Ishikawa (cell line): Measurements from ENCODE around the gene CCDC187.

ENCODE experiments used
- CEBPB ChIP-seq: IDR thresholded peaks from 2 replicates; pipeline ENCODE4 v1.6.1; 2012
- CREB1 ChIP-seq: IDR thresholded peaks from 2 replicates; pipeline ENCODE4 v1.6.1; 2012; ENCODE audit warnings: low read depth
- EGR1 ChIP-seq: IDR thresholded peaks from 2 replicates; pipeline ENCODE4 v1.6.1; 2012
- EP300 ChIP-seq: IDR thresholded peaks from 2 replicates; pipeline ENCODE4 v1.6.1; 2012; ENCODE audit warnings: borderline replicate concordance
- FOXM1 ChIP-seq: IDR thresholded peaks from 2 replicates; pipeline ENCODE4 v1.6.1; 2012; ENCODE audit warnings: low read depth, borderline replicate concordance
- MAX ChIP-seq: IDR thresholded peaks from 2 replicates; pipeline ENCODE4 v1.6.1; 2012
- NFIC ChIP-seq: IDR thresholded peaks from 2 replicates; pipeline ENCODE4 v1.6.1; 2012
- RAD21 ChIP-seq: IDR thresholded peaks from 2 replicates; pipeline ENCODE4 v1.6.1; 2012; ENCODE audit warnings: low read depth
- REST ChIP-seq: IDR thresholded peaks from 2 replicates; pipeline ENCODE4 v1.6.1; 2012; ENCODE audit warnings: low read depth, mild to moderate bottlenecking
- TAF1 ChIP-seq: IDR thresholded peaks from 2 replicates; pipeline ENCODE4 v1.6.1; 2012; ENCODE audit warnings: low read depth, mild to moderate bottlenecking
- TCF12 ChIP-seq: IDR thresholded peaks from 2 replicates; pipeline ENCODE4 v1.6.1; 2012; ENCODE audit warnings: low read depth
- TEAD4 ChIP-seq: IDR thresholded peaks from 2 replicates; pipeline ENCODE4 v1.6.1; 2012
- USF1 ChIP-seq: IDR thresholded peaks from 2 replicates; pipeline ENCODE4 v1.6.1; 2012
- YY1 ChIP-seq: IDR thresholded peaks from 2 replicates; pipeline ENCODE4 v1.6.1; 2012; ENCODE audit warnings: low read depth
- ZBTB7A ChIP-seq: IDR thresholded peaks from 2 replicates; pipeline ENCODE4 v1.6.1; 2012; ENCODE audit warnings: low read depth

CCDC187 gene

DNA sequence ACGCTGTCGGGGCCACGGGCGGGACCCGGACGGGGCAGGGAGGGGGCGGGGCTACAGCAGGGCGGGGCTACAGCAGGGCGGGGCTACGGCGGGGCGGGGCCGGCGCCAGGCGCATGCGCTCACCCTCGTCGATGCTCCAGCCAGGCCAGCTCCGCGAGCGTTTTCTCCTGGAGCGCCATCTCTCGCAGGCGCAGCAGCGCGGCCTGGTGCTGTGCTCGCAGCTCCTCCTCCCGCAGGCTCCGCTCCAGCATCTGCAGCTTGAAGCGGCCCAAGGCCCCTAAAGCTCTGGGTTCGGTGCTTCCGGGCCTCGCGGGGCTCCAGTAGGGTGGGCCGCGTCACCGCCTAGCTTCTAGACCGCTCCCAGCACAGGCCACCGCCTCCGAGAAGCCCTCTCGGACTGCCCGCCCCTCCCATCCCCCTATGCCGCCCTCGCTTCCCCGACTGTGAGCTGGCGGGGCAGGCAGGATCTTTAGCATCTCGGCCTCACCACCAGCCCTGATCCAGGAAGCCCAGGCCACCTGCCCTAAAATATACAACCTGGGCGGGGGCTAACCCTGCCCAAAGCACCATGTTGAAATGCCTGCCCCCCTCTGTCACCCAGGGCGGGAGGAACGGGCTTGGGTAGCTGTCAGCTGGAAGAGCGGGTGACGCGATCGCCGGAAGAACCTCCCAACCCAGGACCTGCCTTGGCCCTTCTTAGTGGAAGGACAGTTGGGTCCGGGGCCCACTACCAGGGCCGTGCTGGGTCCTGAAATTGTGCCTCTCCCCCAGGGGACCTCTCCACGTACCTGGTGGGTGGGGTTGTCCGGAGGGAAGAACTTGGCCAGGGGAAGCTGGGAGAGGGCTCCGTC lies 36.4 kb downstream of the CCDC187 start:
- TF ChIP-seq RAD21 (no peak), CREB1 (no peak), USF1 (no peak), TAF1 (peak; percentile 57; the same call in 1 of the 2 replicates), EGR1 (no peak), MAX (peak; percentile 60; the same call in 1 of the 2 replicates), EP300 (no peak), CEBPB (no peak)

GRCh38 chr9:136265561-136266355 lies 38.1 kb downstream of the CCDC187 start:
- TF ChIP-seq YY1 = no peak
- TF ChIP-seq REST = no peak
- no peak for TF ChIP-seq EP300
- no peak for TF ChIP-seq RAD21
- TF ChIP-seq CEBPB = no peak
- TF ChIP-seq MAX = no peak
- no peak for TF ChIP-seq NFIC
- no peak for TF ChIP-seq ZBTB7A
- no peak for TF ChIP-seq EGR1
- TF ChIP-seq FOXM1 = no peak
- no peak for TF ChIP-seq TAF1
- no peak for TF ChIP-seq CREB1
- no peak for TF ChIP-seq USF1
- TF ChIP-seq TEAD4 = no peak

DNA sequence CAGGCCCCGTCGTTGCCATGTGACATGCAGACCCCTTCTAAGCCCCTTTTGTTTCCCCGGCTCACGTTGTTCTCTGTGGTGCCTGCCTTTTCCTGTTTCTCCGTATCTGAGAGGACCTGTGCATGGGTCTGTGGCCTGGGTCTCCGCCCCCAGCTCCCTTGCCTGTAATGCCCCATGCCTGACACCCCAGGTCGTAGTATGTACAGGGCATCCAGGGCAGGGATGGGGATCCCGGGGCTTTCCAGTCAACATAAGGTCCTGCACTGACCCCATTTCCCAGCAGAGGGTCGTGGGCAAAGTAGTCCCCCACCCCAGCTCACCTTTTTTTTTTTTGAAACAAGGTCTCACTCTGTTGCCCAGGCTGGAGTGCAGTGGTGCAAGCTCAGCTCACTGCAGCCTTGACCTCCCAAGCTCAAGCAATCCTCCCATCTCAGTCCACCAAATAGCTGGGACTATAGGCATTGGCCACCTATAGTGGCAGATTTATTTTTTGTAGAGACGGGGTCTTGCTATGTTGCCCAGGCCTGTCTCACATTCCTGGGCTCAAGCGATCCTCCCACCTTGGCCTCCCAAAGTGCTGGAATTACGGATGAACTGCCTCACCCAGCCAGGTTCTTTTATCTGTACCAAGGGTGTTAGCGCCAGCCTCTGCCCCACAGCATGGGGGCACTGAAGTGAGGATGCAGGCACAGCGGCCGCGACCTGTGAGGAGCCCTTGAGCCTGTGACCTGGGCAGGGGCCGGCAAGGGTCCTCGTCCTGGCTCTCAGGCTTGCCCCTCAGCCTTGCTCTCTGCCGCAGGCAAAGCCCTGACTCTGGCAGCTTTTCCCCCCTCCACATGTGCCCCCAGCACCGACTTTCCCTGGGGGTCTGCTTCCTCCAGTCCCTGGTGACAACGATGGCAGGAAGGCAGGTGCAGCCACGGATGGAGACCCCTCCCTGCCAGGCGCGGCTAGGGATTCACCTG lies 39.2 kb downstream of the CCDC187 start:
- TF ChIP-seq EGR1 (no peak), MAX (no peak), TAF1 (no peak), ZBTB7A (no peak), NFIC (no peak), EP300 (no peak), USF1 (no peak), CREB1 (no peak), RAD21 (no peak), REST (no peak), YY1 (no peak), CEBPB (no peak), FOXM1 (no peak), TCF12 (no peak), TEAD4 (no peak)

- TF ChIP-seq RAD21 (no peak), EP300 (no peak), FOXM1 (no peak), YY1 (no peak), NFIC (no peak), CEBPB (no peak), CREB1 (no peak), ZBTB7A (no peak), REST (no peak), MAX (no peak)
Measured at GRCh38 chr9:136264031-136264430, 39.9 kb downstream of the CCDC187 start.
